CMK (cell line): ENCODE measurements around the gene KRT78.

ENCODE experiments used
- DNase-seq: peaks from one replicate; pipeline ENCODE4 v3.0.0-alpha.2; 2010; ENCODE audit warnings: low read depth

The KRT78 gene

GRCh38 chr12:52812073-52812400, 36.8 kb downstream of the KRT78 start:
- DNase-seq, result no peak

DNA sequence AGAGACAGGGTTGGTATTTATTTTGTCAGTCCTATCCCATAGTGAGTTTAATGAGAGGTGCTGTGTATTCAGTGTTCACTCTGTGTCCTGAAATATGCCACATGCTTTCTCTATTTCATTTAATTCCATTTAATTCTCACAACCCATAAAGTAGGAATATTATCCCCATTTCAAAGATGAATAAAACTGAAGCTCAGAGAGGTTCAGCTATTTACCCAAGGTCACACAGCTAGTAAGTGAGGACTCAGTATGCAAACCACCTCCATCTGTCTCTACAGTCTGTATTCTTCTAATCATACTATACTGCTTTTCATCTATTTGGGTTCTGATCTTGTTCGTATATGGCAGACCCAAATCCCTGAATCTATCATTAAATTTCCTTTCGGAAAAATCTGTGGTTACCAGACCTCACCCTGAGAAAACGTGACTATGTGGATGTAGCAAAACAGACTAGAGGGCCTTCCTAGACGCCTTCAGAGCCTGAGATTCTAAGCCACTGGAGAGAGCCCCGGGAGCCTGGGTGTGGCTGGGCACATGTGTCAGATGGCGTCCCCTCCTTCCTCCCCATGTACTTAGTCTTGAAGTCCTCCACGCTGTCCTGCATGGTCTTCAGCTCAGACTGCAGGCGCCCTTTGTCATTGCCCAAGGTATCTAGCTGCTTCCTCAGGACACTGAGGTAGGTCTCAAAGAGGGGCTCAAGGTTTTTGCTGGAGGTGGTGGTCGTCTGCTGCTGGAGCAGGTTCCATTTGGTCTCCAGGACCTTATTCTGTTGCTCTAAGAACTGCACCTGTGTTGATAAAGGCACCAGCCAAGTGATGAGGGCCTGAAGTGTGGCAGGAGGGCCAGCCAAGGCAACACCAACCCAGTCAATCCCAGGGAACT, 37.4 kb downstream of the KRT78 start:
- no peak for DNase-seq

DNA sequence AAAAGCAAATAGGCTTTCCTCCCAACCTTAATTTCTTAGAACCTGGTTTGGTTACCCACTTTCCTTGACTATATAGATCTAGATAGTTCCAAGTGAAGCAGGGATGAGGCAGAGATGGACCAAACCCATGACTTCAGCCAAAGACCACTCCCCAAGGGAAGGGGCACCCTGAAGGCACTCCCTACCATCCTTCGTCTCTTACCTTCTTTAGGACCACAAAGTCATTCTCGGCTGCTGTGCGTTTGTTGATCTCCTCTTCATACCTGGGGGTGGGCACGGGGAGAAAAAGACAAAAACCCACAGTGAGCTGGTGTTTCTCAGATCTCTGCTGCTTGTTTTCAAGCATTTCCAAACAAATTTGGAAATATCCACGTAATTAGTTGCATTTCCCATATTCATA, 38.2 kb downstream of the KRT78 start:
- DNase-seq, result no peak

- DNase-seq, result no peak
Observed at GRCh38 chr12:52809166-52809565, 39.6 kb downstream of the KRT78 start.

GRCh38 chr12:52808573-52809160, 40.1 kb downstream of the KRT78 start:
- DNase-seq, result no peak

- no peak for DNase-seq
Observed at GRCh38 chr12:52807544-52808470, 41.0 kb downstream of the KRT78 start.

- no peak for DNase-seq
Observed at GRCh38 chr12:52806821-52807543, 41.8 kb downstream of the KRT78 start.

DNA sequence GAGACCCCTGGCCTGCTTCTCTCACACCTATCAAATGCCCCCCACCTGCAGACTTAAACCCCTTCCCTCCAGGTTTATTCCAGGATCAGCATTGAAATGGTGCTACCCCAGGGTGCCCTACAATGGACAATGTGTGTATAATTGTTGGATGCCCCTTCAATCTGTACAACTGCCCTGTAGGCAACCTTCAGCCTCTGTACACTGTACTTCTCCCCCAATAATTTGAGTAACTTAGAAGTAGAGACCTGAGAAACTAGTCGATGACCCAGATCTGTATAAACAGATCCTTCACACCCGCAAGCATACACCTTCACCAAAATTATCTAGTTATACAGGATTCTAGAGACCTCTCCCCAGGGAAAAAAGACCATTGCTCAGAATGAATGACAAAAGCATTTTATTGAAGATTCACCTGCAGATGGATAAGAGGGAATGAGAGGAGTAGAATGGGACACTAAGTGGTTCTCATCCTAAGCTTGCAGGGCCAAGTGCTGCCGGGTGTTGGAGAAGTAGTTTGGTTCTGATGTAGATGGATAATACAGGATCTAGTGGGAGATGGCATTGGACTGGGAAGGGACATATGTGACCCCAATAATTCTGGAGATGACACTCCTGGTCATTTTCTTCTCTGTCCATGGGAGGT, 42.5 kb downstream of the KRT78 start:
- no peak for DNase-seq

DNA sequence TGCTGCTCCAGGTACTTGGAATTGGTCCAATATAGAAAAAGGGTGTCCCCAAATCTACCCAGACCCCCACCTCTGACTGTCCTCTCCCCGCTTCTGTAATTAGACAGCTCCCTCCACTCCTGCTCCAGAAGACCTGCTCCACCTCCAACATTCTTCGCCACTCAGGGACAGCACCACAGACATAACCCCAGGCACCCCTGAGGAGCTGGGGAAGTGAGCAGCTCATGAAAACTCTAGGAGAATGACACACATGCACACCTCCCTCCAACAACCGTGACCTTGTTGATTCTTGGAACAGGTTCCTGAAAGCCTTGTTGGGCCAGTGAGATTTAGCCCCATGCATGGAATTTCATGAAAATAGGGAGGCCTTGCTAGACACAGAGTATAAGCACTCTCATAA, 43.1 kb downstream of the KRT78 start:
- DNase-seq, result no peak

- DNase-seq, result no peak
Observed at GRCh38 chr12:52805000-52805399, 43.8 kb downstream of the KRT78 start.

DNA sequence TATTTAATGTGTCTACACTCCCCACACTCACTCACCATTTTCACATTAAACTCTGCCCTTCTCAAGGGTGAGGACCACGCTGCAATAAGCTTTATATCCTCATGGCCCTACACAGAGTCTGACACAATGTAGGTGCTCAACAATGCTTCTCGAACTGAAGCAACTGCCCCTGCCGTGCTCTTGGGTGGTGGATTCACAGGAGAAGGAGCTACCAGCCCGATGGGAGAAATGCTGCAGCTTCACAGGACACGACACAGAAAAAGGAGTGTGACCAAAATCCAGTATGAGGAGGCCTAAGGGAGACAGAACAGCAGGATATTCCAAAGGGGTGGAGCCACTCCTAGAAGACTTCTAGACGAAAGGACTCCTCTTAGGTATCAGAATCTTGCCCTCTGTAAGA, 46.4 kb downstream of the KRT78 start:
- DNase-seq, result no peak

GRCh38 chr12:52801773-52802172, 47.0 kb downstream of the KRT78 start:
- no peak for DNase-seq

DNA sequence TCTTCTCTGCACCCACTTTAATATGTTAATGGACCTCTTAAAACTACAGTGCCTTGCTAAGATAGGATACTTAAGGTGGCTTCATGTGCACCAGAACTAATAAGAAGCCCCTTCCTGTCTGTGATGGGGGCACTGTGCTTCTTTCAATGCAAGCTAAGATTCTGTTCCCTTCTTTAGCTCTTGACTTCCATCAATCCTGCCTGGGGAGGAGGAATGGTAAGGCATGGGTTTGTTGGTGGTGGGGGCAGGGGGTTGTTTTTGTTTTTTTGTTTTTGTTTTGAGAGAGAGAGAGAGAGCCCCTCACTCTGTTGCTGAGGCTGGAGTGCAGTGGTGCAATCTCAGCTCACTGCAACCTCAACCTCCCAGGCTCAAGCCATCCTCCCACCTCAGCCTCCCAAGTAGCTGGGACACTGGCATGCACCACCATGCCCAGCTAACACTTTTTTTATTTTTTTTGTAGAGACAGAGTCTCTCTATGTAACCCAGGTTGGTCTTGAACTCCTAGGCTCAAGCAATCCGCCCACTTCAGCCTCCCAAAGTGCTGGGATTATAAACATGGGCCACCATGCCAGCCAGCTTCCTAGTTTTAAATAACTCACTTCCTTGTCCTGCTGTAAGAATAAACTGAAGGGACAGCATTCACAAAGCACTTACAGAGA, 48.4 kb downstream of the KRT78 start:
- no peak for DNase-seq

- DNase-seq, result no peak
Observed at GRCh38 chr12:52799505-52800211, 49.1 kb downstream of the KRT78 start.

- no peak for DNase-seq
Observed at GRCh38 chr12:52798671-52799504, 49.9 kb downstream of the KRT78 start.

DNA sequence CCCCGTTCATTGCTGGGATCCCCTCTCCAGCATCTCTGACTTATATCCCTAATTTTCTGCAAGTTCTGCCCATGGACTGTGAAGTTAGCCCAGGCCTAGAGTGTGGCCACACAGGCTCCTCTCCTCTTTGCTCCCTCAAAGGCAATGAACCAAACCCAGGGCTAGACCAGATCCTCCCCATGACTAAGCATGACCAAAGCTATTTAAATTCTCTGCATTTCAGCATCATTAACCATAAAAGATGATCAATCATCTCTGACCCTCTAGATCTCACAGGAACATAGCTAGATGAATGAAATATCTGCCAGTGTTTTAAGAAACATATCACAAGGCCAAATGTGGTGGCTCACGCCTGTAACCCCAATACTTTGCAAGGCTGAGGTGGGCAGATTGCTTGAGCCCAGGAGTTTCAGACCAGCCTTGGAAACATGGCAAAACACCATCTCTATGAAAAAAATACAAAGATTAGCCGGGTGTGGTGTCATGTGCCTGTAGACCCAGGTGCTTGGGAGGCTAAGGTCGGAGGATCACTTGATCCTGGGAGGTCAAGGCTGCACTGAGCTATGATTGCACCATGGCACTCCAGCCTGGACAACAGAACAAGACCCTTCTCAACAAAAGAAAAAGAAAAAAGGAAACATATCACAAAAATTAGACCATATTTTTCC, 50.7 kb downstream of the KRT78 start:
- no peak for DNase-seq

GRCh38 chr12:52797529-52797894, 51.3 kb downstream of the KRT78 start:
- no peak for DNase-seq

- peak; percentile 65 for DNase-seq
Observed at GRCh38 chr12:52796839-52797528, 51.8 kb downstream of the KRT78 start.
